Neural cell (in vitro differentiated cells): Measurements from ENCODE around the gene SLC12A1. TPM values are rescaled to one million over a fixed set of nuclear protein-coding genes. Genes with fewer than 3 reads are reported as not detected.

Source experiments
- H2AFZ ChIP-seq: fragments of 200-600, 300-800 bp; sonication (generic), shearing (Covaris generic); 2 replicates; pipeline ENCODE4 v1.6.0; 2014; ENCODE audit warnings: low read depth, mild to moderate bottlenecking, antibody characterized with exemption, low read length, moderate library complexity
- H3F3A ChIP-seq: fragments of 200-600 bp; shearing (Covaris generic); 2 replicates; pipeline ENCODE4 v1.6.1; 2016; ENCODE audit warnings: mild to moderate bottlenecking, moderate library complexity, mixed read lengths, antibody characterized with exemption, low read length; ENCODE audit not compliant: insufficient read depth, poor library complexity, severe bottlenecking
- H3K27ac ChIP-seq: fragments of 200-600, 300-800 bp; sonication (generic), shearing (Covaris generic); 2 replicates; pipeline ENCODE4 v1.5.1; 2014; ENCODE audit warnings: mild to moderate bottlenecking, low read length, moderate library complexity
- H3K27me3 ChIP-seq: fragments of 300-800, 200-600 bp; sonication (generic), shearing (Covaris generic); 2 replicates; pipeline ENCODE4 v1.6.0; 2014; ENCODE audit warnings: mild to moderate bottlenecking, low read depth, low read length, moderate library complexity; ENCODE audit not compliant: insufficient read depth
- H3K36me3 ChIP-seq: fragments of 300-800, 200-600 bp; sonication (generic), shearing (Covaris generic); 2 replicates; pipeline ENCODE4 v1.5.1; 2014; ENCODE audit warnings: mild to moderate bottlenecking, antibody characterized with exemption, low read length, moderate library complexity; ENCODE audit not compliant: insufficient read depth
- H3K4me2 ChIP-seq: fragments of 300-800, 200-600 bp; sonication (generic), shearing (Covaris generic); 2 replicates; pipeline ENCODE4 v1.6.0; 2014; ENCODE audit warnings: mild to moderate bottlenecking, low read length
- H3K4me3 ChIP-seq: fragments of 300-800, 200-600 bp; sonication (generic), shearing (Covaris generic); 2 replicates; pipeline ENCODE4 v1.5.1; 2014; ENCODE audit warnings: mild to moderate bottlenecking, low read length, moderate library complexity
- H3K79me2 ChIP-seq: fragments of 200-600 bp; shearing (Covaris generic); replicated peaks from 2 replicates; pipeline ENCODE4 v1.6.0; 2014; ENCODE audit warnings: mild to moderate bottlenecking, low read length, moderate library complexity; ENCODE audit not compliant: insufficient read depth
- H3K9ac ChIP-seq: fragments of 300-800, 200-600 bp; sonication (generic), shearing (Covaris generic); 2 replicates; pipeline ENCODE4 v1.6.1; 2016; ENCODE audit warnings: mild to moderate bottlenecking, low read length, mixed read lengths
- H3K9me2 ChIP-seq: fragments of 200-600 bp; shearing (Covaris generic); 2 replicates; pipeline ENCODE4 v1.6.1; 2016; ENCODE audit warnings: mild to moderate bottlenecking, low read length, mixed read lengths; ENCODE audit not compliant: insufficient read depth
- H3K9me3 ChIP-seq: fragments of 200-600, 300-800 bp; sonication (generic), shearing (Covaris generic); 2 replicates; pipeline ENCODE4 v1.6.1; 2016; ENCODE audit warnings: mild to moderate bottlenecking, mixed run types, low read length, moderate library complexity, mixed read lengths
- H4K20me1 ChIP-seq: fragments of 200-600 bp; shearing (Covaris generic); 2 replicates; pipeline ENCODE4 v1.6.1; 2016; ENCODE audit warnings: mild to moderate bottlenecking, mixed run types; ENCODE audit not compliant: insufficient read depth
- CTCF ChIP-seq: fragments of 450-650 bp; IDR thresholded peaks from 2 replicates; pipeline ENCODE4 v1.5.1; 2014; ENCODE audit warnings: antibody characterized with exemption, mild to moderate bottlenecking, moderate library complexity; ENCODE audit not compliant: poor library complexity, severe bottlenecking
- EP300 ChIP-seq: fragments of 450-650 bp; conservative IDR thresholded peaks from 2 replicates; pipeline ENCODE4 v1.6.1; 2014; ENCODE audit warnings: antibody characterized with exemption, mild to moderate bottlenecking, moderate library complexity; ENCODE audit not compliant: poor library complexity, severe bottlenecking
- EZH2 ChIP-seq: fragments of 200-600, 300-800 bp; shearing (Covaris generic), sonication (generic); IDR thresholded peaks from 2 replicates; pipeline ENCODE4 v1.6.1; 2014; ENCODE audit warnings: antibody characterized with exemption, low read length, borderline replicate concordance, mild to moderate bottlenecking; ENCODE audit not compliant: insufficient read depth, poor library complexity, severe bottlenecking
- MXI1 ChIP-seq: fragments of 450-650 bp; conservative IDR thresholded peaks from 2 replicates; pipeline ENCODE4 v1.6.1; 2014; ENCODE audit warnings: antibody characterized with exemption, mild to moderate bottlenecking; ENCODE audit not compliant: poor library complexity, severe bottlenecking
- POLR2AphosphoS5 ChIP-seq: IDR thresholded peaks from 2 replicates; pipeline ENCODE4 v1.6.1; 2012
- RAD21 ChIP-seq: fragments of 450-650 bp; conservative IDR thresholded peaks from 2 replicates; pipeline ENCODE4 v1.6.1; 2014; ENCODE audit warnings: antibody characterized with exemption, mild to moderate bottlenecking, moderate library complexity
- REST ChIP-seq: IDR thresholded peaks from 2 replicates; pipeline ENCODE4 v1.6.1; 2012; ENCODE audit warnings: borderline replicate concordance
- SMC3 ChIP-seq: fragments of 450-650 bp; conservative IDR thresholded peaks from 2 replicates; pipeline ENCODE4 v1.6.1; 2014; ENCODE audit warnings: antibody characterized with exemption, mild to moderate bottlenecking, moderate library complexity; ENCODE audit not compliant: poor library complexity
- TAF1 ChIP-seq: IDR thresholded peaks from 2 replicates; pipeline ENCODE4 v1.6.1; 2012; ENCODE audit warnings: low read depth
- polyA plus RNA-seq: library from polyadenylated mRNA; depleted of rRNA; stranded (reverse); fragments of >200 nt; gene quantifications from 2 replicates; pipeline ENCODE4 v1.2.3, GENCODE V29; 2014

The SLC12A1 gene
- polyA plus RNA-seq, 1 donor from 2014 or later = 0.67 TPM

- H3K9ac ChIP-seq = peak overlapping the region; percentile 97
- H3K4me2 ChIP-seq = peak overlapping the region; percentile 82
- peak overlapping the region; percentile 87 for H2AFZ ChIP-seq
- peak overlapping the region; percentile 98 for H3K27ac ChIP-seq
- no peaks in the 10 kb centered on the region for H3K9me3 ChIP-seq
- no peaks in the 10 kb centered on the region for H3K9me2 ChIP-seq
- peaks cover 40% of the 10 kb centered on the region for H3K79me2 ChIP-seq
- no peaks in the 10 kb centered on the region for H4K20me1 ChIP-seq
- H3K36me3 ChIP-seq = no peaks in the 10 kb centered on the region
- H3K4me3 ChIP-seq = peak overlapping the region; percentile 82
- no peaks in the 10 kb centered on the region for H3K27me3 ChIP-seq
- TF ChIP-seq TAF1 = no peak
- TF ChIP-seq CTCF = no peak
- no peak for TF ChIP-seq SMC3
- no peak for TF ChIP-seq EZH2
- no peak for TF ChIP-seq EP300
- TF ChIP-seq POLR2AphosphoS5 = no peak
- TF ChIP-seq RAD21 = no peak
- TF ChIP-seq MXI1 = no peak
- TF ChIP-seq REST = no peak
- H3F3A ChIP-seq = peaks cover 18% of the 10 kb centered on the region
Measured at GRCh38 chr15:48178648-48178931, 27.5 kb upstream of the SLC12A1 start.

GRCh38 chr15:48182749-48183148, 23.4 kb upstream of the SLC12A1 start:
- H3F3A ChIP-seq = peaks cover 8% of the 10 kb centered on the region
- H3K4me3 ChIP-seq = no peak overlapping the region
- H2AFZ ChIP-seq = no peak overlapping the region
- no peaks in the 10 kb centered on the region for H3K9me3 ChIP-seq
- H3K9me2 ChIP-seq = no peaks in the 10 kb centered on the region
- no peak overlapping the region for H3K27ac ChIP-seq
- H3K27me3 ChIP-seq = no peaks in the 10 kb centered on the region
- TF ChIP-seq REST (no peak), EP300 (no peak), RAD21 (no peak)
- no peak overlapping the region for H3K4me2 ChIP-seq
- H3K79me2 ChIP-seq = no peaks in the 10 kb centered on the region
- H4K20me1 ChIP-seq = no peaks in the 10 kb centered on the region
- no peaks in the 10 kb centered on the region for H3K36me3 ChIP-seq
- H3K9ac ChIP-seq = no peak overlapping the region
